HuH-7.5 (cell line): ENCODE measurements around the gene SUN1.
A peak's percentile ranks its signal among the peaks of the same experiment; 100 is the strongest.

Source experiments
- DNase-seq: peaks from one replicate; pipeline ENCODE4 v3.0.0; 2011; ENCODE audit warnings: low spot score

Gene SUN1

GRCh38 chr7:892648-893593 lies 60.6 kb downstream of the SUN1 start:
- DNase-seq: no peak

DNA sequence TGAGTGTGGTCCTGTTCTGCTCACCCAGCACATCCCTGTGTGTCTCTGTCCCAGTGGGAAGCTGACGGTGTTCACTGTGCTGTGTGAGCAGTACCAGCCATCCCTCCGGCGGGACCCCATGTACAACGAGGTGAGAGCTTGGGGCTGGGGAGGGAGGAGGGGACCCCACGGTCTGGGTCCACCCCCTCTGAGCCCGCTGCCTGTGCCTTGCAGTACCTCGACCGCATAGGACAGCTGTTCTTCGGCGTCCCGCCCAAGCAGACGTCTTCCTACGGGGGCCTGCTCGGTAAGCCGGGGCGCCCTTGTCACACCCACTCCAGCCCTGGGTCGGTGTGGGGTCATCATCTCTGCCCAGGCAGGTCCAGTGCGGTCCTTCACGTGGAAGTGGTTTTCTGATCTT lies 61.4 kb downstream of the SUN1 start:
- DNase-seq: no peak

DNA sequence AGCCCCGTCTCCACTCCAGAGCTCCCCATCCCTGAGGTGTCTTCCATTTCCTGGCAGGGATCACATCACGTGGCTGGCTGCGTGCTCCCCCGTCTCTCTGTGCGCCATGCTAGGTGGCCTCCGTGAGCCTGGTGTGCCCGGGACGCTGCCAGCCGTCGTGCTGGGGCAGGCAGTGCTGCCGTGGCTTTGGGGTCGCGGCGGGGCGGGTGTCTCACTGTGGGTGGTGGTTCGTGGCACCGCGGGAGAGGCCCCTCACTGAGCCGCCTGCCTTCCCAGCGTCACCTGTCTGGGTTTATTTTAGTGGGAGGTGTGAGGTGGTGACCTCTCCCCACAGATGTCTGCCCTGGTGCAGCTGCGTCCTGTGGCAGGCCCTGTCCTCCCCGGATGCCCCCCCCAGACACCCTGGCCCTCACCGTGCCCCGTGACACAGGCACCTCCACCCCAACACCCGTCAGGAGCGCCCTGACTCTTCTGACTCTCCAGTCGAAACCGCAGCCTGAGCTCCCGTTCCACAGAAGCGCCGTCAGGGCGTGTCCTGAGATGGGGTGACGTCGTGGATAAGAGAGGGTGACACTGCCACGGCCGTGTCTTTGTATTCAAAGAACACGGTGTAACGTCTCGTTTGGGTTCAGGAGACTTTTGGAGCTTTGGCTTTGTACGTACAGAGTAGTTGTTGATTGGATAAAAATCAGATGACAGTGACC lies 62.0 kb downstream of the SUN1 start:
- DNase-seq: no peak

GRCh38 chr7:894927-895450 lies 62.7 kb downstream of the SUN1 start:
- DNase-seq: no peak

- no peak for DNase-seq
Measured at GRCh38 chr7:895451-896052, 63.3 kb downstream of the SUN1 start.

DNA sequence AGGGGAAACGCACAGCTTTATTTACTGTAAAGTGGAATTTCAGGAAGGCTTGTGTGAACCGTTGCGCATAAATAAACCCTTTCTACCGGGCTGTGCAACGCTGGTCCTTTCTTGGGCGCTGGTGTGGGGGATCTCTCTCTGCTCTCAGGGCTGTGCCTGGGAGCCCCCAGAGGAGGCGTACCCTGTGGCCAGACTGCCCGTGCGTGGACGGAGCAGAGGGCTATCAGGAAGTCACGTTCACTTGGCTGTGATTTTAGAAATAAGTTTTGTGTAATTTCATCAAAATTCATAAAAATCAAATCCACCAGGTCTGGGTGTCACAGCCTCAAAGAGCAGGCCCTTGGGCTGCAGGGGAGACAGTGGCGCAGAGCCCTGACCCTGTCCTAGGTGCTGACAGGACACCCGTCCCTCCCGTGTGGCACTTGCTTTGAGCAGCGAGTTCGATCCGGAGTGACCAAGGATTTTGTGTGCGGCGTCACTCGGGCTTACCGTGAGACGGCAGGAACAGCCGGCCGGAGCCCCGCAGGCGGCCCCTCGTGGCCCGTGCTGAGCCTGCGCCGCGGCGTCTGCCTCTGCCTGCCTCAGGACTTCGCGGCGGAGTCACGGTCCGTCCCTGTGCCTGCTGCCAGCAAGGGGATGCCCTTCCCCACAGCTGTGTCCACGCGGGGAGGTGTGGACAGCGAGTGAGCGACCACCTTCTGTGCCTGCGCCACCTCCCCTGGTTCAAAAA lies 64.2 kb downstream of the SUN1 start:
- no peak for DNase-seq

DNA sequence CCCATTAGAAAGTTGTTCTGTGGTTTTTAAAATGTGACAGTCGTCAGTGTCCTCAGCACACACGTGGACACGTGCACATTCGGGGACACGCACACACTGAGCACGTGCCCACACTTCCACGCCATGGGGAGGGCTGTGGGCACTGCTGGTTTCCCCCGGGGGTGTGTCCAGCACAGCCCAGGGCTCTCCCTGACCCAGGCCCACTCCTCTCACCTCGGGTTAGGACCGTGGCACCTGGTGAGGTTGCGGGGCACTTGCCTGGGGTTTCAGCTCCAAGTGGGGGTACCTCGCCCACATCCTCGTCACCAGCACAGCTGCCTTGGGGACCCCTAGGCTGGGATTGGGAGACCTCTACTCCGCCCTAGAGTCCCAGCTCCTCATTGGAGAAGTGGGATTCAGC lies 64.8 kb downstream of the SUN1 start:
- DNase-seq: no peak

GRCh38 chr7:897771-898376 lies 65.6 kb downstream of the SUN1 start:
- DNase-seq: no peak

DNA sequence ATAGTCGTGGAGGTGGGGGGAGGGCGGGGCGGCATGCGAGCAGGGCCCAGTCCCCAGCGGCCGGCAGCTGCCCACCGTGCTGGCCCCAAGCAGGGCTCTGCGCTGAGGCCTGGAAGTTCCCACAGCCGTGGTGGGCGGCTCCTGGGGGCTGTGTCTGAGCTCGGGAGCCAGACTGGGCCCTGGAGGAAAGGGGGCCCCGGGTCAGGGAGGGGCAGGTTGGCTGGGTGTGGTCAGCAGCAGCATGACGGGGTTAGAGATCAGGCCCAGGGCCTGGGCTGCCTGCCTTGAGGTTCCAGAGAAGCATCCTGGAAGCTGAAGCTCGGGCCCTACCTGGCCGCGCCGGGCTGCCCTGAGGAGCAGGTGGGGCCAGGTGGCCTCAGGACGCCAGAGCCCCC lies 66.2 kb downstream of the SUN1 start:
- no peak for DNase-seq

DNA sequence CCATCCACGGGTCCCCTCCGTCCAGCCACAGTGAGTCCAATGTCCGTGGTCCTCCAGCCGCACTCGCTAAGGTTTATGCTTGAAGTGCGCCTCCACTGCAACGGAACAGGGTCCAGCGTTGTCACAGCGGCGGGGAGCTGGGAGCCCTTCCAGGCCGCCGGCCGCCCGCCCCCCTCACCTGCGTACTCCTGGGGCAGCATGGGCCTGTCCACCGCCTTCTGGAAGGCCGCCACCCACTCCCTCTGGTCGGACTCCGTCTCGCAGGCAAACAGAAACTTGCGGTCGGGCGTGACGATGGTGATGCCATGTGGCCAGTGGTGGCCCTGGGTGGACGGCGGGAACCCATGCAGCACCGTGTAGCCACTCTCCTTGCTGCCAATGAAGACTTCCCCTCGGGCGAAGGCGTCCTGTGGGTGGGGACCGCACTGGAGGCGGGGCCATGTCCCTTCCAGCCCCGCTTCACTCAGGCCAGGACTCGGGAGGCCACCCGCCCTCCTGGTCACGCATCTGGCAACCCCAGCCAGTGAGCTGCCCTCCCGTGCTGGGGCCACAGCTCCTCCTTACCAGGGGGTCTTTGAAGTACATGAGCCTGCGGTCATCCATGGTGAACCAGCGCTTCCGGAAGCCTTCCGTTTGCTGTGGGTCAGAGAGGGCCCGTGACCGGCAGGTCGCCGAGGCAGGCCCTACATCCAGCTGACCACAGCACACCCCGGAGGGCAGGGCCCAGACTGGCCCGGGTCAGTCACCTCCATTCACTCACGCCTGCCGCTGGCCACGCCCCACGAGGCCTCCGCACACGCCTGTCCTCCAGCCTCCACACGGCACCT lies 66.8 kb downstream of the SUN1 start:
- no peak for DNase-seq

- DNase-seq: no peak
Measured at GRCh38 chr7:899806-900205, 67.5 kb downstream of the SUN1 start.

GRCh38 chr7:900331-901040 lies 68.2 kb downstream of the SUN1 start:
- no peak for DNase-seq

GRCh38 chr7:901041-901387 lies 68.7 kb downstream of the SUN1 start:
- no peak for DNase-seq

DNA sequence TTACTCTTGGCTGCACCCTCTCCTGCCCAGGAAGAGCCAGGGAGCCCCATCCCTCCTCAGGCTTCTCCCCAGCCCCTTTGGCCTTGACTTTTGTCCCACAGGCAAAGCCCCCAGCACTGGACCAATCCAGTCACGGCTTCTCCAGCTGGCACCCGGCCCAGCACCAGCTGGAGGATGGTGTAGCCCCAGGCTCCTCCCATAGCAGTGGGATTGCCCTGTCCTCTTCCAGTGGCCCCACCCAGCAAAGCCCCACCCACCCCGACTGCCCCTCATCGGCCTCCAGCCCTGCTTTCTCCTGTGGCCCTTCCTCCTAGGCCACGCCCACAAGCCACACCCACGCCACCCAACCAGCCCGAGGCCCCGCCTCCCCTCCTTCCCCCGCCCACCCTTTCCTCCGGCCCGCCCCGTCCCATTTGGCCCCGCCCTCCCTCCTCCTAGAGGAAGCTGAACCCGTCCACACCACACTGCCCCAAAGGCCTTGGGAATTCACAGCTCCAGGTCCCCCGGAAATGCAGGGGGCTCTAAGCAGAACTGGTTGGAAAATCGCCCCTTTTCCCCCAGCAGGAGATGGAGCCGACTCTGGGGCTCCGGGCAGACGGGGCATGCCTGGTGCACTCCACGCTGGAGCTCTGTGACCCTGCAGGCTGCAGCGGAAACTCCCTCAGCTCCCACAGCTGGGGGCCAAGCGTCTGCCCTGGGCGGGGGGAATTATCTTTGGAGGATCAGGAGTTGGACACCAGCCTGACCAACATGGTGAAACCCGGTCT lies 69.3 kb downstream of the SUN1 start:
- peak; percentile 94 for DNase-seq

- no peak for DNase-seq
Measured at GRCh38 chr7:902996-903395, 70.7 kb downstream of the SUN1 start.

GRCh38 chr7:903921-904755 lies 71.9 kb downstream of the SUN1 start:
- DNase-seq: no peak

DNA sequence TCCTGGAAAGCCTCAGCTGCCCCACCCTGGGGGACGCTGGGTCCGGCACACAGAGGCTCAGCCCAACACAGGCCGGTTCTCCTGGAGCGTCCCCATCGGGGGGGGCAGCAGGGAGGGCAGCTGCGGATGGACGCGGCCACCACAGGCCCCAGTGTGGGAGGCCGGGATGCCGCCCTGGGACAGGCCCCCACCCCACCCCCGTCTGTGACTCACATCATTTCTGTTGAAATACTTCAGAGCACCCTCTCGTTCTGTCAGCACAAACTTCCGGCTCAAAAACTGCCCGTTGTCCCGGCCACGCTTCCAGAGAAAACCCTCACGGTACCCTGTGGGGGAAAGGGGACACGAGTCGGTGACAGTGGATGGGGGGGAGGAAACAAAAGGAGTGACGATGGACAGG lies 72.6 kb downstream of the SUN1 start:
- DNase-seq: no peak

GRCh38 chr7:906776-907157 lies 74.5 kb downstream of the SUN1 start:
- DNase-seq: no peak
